Measurements from ENCODE around the gene ADAMTS2. TPM values are rescaled to one million over a fixed set of nuclear protein-coding genes. Genes with fewer than 3 reads are reported as not detected.

ADAMTS2 gene
- total and polyA plus RNA-seq, 2 donors (not counting 3 experiments of a cell fraction or from before 2014, with no cell fraction given), result not detected

DNA sequence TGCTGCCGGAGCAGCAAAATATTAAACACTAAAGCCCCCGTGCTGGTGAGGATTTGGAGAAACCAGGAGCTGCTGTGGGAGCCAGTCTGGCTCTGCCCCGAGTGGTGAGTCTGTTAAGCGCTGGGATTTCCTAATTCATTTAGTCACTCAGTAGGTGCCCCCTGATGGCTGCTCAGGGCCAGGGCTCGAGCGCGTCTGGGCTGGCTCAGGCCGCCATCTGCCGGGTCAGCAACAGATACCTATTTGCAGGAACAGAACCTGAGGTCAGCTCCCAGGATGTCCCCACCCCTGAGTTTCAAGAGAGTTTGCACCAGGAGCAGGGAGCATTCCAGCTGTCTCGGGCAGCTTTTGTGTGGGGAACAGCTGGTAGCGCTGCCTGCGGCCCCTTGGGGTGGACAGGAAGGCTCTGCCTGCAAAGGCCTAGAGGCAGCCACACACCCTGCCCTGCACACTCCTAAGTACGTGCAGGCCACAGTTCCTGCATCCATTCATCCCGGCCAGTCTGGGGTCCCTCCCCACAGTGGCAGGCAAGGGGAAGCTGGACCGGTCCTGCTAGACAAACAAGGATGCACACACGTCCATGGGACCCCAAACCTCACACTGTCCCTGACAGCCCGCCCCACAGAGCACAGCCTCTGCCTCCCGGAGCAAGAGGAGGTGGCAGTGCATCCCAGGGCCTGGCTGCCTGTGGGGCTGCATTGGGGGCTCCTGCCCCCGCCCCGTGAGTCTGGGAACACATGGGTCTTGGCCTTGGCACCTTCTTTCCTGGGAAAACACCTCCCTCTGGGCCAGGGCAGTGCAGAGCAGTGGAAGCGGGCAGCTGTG, 83.7 kb downstream of the ADAMTS2 start:
- dilution Hi-C loops (cut with MboI; ENCODE audit: extremely low pct_ligation_motif_present, low sequenced_read_pairs), result no loop called here
- BruUV-seq (replicated peaks), result no TSS peak
- no peak overlapping the region for H3K4me2 ChIP-seq (ENCODE audit: insufficient read depth, low read length)
- no peak overlapping the region for H3K4me3 ChIP-seq (replicated peaks in 1 of 3; ENCODE audit: insufficient read depth in 1 of 3, low read depth in 1 of 3, low read length in 3 of 3)
- peaks cover 6% of the 10 kb centered on the region for H3K9me3 ChIP-seq (replicated peaks; ENCODE audit: control insufficient read depth, insufficient read depth, low read length)
- H2AFZ ChIP-seq (ENCODE audit: low read depth, low read length), result no peak overlapping the region
- DNase-seq (ENCODE audit: low read depth, low spot score) (no peak), FAIRE-seq (no peak)
- TF ChIP-seq MYC (IDR thresholded peaks at IDR 0.05; ENCODE audit: low read depth, low read length) (no peak), EZH2 (IDR thresholded peaks at IDR 0.05; ENCODE audit: borderline replicate concordance, low read depth, low read length, severe bottlenecking) (no peak), FOS (IDR thresholded peaks at IDR 0.05; ENCODE audit: borderline replicate concordance, insufficient read depth, low read length) (no peak), JUN (IDR thresholded peaks at IDR 0.05; ENCODE audit: borderline replicate concordance, insufficient read depth, insufficient read length, low read depth) (no peak), POLR2AphosphoS5 (IDR thresholded peaks at IDR 0.05; ENCODE audit: insufficient read depth, low read depth, low read length) (no peak), GATA2 (IDR thresholded peaks at IDR 0.05; ENCODE audit: insufficient read depth, insufficient read length, low read depth, low read length) (no peak), POLR2A (IDR thresholded peaks at IDR 0.05; ENCODE audit: low read depth, low read length) (no peak)
- TF ChIP-seq, protein P1, sequence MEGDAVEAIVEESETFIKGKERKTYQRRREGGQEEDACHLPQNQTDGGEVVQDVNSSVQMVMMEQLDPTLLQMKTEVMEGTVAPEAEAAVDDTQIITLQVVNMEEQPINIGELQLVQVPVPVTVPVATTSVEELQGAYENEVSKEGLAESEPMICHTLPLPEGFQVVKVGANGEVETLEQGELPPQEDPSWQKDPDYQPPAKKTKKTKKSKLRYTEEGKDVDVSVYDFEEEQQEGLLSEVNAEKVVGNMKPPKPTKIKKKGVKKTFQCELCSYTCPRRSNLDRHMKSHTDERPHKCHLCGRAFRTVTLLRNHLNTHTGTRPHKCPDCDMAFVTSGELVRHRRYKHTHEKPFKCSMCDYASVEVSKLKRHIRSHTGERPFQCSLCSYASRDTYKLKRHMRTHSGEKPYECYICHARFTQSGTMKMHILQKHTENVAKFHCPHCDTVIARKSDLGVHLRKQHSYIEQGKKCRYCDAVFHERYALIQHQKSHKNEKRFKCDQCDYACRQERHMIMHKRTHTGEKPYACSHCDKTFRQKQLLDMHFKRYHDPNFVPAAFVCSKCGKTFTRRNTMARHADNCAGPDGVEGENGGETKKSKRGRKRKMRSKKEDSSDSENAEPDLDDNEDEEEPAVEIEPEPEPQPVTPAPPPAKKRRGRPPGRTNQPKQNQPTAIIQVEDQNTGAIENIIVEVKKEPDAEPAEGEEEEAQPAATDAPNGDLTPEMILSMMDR (IDR thresholded peaks at IDR 0.05; ENCODE audit: extremely low read depth in 1 of 2, insufficient read depth in 1 of 2, low read depth in 1 of 2, low read length in 2 of 2), result no peak
- TF ChIP-seq, protein P2, sequence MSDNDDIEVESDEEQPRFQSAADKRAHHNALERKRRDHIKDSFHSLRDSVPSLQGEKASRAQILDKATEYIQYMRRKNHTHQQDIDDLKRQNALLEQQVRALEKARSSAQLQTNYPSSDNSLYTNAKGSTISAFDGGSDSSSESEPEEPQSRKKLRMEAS (IDR thresholded peaks at IDR 0.05; ENCODE audit: insufficient read depth, insufficient read length), result no peak
- no peaks in the 10 kb centered on the region for H3K4me1 ChIP-seq (ENCODE audit: control insufficient read depth, extremely low read depth, insufficient read depth, low read length)
- intact Hi-C loops (cut with micrococcal nuclease), result no loop called here
- no peaks in the 10 kb centered on the region for H3K36me3 ChIP-seq (ENCODE audit: control insufficient read depth in 2 of 2, extremely low read depth in 1 of 2, insufficient read depth in 2 of 2, low read length in 2 of 2)
- H3K27ac ChIP-seq (ENCODE audit: insufficient read depth, low read depth, low read length), result no peak overlapping the region
- H3K27me3 ChIP-seq (ENCODE audit: control insufficient read depth in 2 of 2, insufficient read depth in 2 of 2, low read length in 2 of 2), result no peaks in the 10 kb centered on the region
- ChIA-PET POLR2A (no interaction called here), CTCF (no interaction called here)
- no peaks in the 10 kb centered on the region for H4K20me1 ChIP-seq (replicated peaks; ENCODE audit: control insufficient read depth, extremely low read depth, insufficient read depth, low read length)
- H3K79me2 ChIP-seq (ENCODE audit: control insufficient read depth, insufficient read depth, low read length), result no peaks in the 10 kb centered on the region
- H3K9me1 ChIP-seq (replicated peaks; ENCODE audit: control insufficient read depth, extremely low read depth, insufficient read depth, low read length), result no peaks in the 10 kb centered on the region
- no peak overlapping the region for H3K9ac ChIP-seq (replicated peaks; ENCODE audit: extremely low read depth, insufficient read depth, low read length)
